Lower lobe of right lung (tissue), 2 donors: ENCODE data around the gene TMEM131. TPM values are rescaled to one million over a fixed set of nuclear protein-coding genes. Genes with fewer than 3 reads are reported as not detected.

Experiments used
- ATAC-seq, 2 donors: fragments of 200-7000 bp; cut with Tn5 transposase; one replicate each; pipeline ENCODE4 v1.9.1; 2020 to 2022; ENCODE audit warnings: mild to moderate bottlenecking in 2 of 2, moderate library complexity in 2 of 2
- DNase-seq: peaks from one replicate; pipeline ENCODE4 v3.0.0-alpha.2; 2020
- H3K27ac ChIP-seq: fragments of 200-600 bp; one replicate; pipeline ENCODE4 v1.8.0; 2022
- H3K27me3 ChIP-seq: fragments of 200-600 bp; one replicate; pipeline ENCODE4 v1.8.0; 2022; ENCODE audit warnings: low read depth
- H3K36me3 ChIP-seq: fragments of 200-600 bp; one replicate; pipeline ENCODE4 v1.8.0; 2022; ENCODE audit warnings: mild to moderate bottlenecking
- H3K4me1 ChIP-seq: fragments of 200-600 bp; one replicate; pipeline ENCODE4 v1.8.0; 2022
- H3K4me3 ChIP-seq: fragments of 200-600 bp; one replicate; pipeline ENCODE4 v1.8.0; 2022; ENCODE audit warnings: mild to moderate bottlenecking
- H3K9me3 ChIP-seq: fragments of 200-600 bp; one replicate; pipeline ENCODE4 v1.8.0; 2022
- intact Hi-C: fragments of 100-400 bp; cut with DNase I; formaldehyde crosslinking; loops from one replicate; pipeline ENCODE4 v1.11.0; 2022
- total RNA-seq: library from RNA; stranded (reverse); fragmentation: NEBNext Ultra II Directional; extraction: Animal tissue kit (Norgen Biotek cat#: 25700); gene quantifications from one replicate; pipeline ENCODE4 v1.2.1, GENCODE V29; 2021
- TF ChIP-seq, protein P1 (sequence below): fragments of 200-600 bp; IDR thresholded peaks from one replicate; pipeline ENCODE4 v1.8.0; 2022; ENCODE audit warnings: antibody characterized with exemption, mild to moderate bottlenecking
- donor health status: DM: no; HTN: yes; CAD: no; lungs with severe emphysema.

Gene TMEM131
- total RNA-seq, 1 donor from 2014 or later, result 42.2 TPM

DNA sequence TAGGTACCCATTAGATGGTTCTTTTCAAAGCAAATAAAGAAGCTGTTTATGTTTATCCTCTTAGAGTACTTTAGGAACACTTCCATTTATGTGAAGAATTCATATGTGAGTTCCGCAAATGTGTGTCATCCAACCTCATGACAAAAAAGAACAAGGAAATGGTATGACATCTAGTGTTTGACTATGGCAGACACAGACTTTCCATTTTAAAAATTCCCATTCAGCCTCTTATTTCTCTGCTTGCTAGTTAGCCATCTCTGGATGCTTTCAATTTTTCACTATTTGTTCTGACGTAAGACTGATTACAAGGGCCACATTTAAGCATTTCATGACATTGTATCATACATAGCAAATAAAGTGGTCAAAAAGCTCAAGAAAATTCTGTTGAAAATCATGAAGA is 179.3 kb downstream of the TMEM131 start:
- no peaks in the 10 kb centered on the region for H3K9me3 ChIP-seq
- no peak for DNase-seq
- ATAC-seq, result no peak
- H3K4me1 ChIP-seq, result no peaks in the 10 kb centered on the region
- no peaks in the 10 kb centered on the region for H3K27me3 ChIP-seq
- intact Hi-C loops, result no loop called here
- H3K36me3 ChIP-seq, result peaks cover 65% of the 10 kb centered on the region
- no peak overlapping the region for H3K27ac ChIP-seq
- no peak overlapping the region for H3K4me3 ChIP-seq
- TF ChIP-seq, protein P1, sequence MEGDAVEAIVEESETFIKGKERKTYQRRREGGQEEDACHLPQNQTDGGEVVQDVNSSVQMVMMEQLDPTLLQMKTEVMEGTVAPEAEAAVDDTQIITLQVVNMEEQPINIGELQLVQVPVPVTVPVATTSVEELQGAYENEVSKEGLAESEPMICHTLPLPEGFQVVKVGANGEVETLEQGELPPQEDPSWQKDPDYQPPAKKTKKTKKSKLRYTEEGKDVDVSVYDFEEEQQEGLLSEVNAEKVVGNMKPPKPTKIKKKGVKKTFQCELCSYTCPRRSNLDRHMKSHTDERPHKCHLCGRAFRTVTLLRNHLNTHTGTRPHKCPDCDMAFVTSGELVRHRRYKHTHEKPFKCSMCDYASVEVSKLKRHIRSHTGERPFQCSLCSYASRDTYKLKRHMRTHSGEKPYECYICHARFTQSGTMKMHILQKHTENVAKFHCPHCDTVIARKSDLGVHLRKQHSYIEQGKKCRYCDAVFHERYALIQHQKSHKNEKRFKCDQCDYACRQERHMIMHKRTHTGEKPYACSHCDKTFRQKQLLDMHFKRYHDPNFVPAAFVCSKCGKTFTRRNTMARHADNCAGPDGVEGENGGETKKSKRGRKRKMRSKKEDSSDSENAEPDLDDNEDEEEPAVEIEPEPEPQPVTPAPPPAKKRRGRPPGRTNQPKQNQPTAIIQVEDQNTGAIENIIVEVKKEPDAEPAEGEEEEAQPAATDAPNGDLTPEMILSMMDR, result no peak

DNA sequence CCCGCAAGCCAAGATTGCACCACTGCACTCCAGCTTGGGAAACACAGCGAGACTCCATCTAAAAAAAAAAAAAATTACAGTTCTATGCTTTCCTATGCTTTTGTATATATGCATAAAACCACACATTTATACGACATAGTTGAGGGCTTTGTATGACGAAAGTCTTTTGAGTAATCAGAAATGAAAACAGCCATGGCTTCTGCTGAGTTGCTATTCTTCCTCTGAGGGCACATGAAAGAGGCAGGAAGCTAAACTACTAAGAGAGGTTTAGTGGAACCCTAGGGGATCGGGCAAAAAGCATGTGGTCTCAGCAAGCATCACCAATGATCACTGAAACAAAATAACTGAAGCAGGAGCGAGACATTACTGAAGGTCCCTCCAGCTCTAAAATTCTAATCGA is 182.8 kb downstream of the TMEM131 start:
- Histone ChIP-seq H3K4me1 (no peaks in the 10 kb centered on the region), H3K27ac (no peak overlapping the region), H3K27me3 (no peaks in the 10 kb centered on the region), H3K4me3 (no peak overlapping the region), H3K9me3 (no peaks in the 10 kb centered on the region), H3K36me3 (peaks cover 84% of the 10 kb centered on the region)
- TF ChIP-seq, protein P1, result no peak
- DNase-seq, result no peak
- intact Hi-C loops, result no loop called here
- no peak for ATAC-seq

DNA sequence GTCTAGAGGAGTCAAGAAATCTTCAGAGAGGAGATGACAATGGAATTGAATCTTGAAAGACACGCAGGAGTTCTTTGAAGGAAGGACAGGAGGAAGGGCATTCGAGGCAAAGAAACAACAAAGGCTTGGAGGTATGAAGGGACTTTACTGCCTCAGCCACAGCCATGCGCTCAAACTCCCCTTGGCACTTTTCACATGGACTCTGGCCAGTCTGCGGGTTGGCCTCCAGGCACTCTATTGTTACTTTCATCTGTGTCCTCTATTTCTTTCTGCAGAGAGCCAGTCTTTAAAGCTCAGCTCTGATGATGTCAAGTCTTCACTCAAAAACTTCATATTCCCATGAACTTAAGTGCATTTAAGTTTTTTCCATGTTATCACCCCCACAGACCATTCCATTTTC is 186.9 kb downstream of the TMEM131 start:
- Histone ChIP-seq H3K27me3 (no peaks in the 10 kb centered on the region), H3K4me3 (no peak overlapping the region), H3K9me3 (no peaks in the 10 kb centered on the region), H3K27ac (no peak overlapping the region), H3K36me3 (peaks cover 80% of the 10 kb centered on the region), H3K4me1 (no peaks in the 10 kb centered on the region)
- TF ChIP-seq, protein P1, result no peak
- ATAC-seq (no peak), DNase-seq (no peak)
- intact Hi-C loops, result no loop called here

DNA sequence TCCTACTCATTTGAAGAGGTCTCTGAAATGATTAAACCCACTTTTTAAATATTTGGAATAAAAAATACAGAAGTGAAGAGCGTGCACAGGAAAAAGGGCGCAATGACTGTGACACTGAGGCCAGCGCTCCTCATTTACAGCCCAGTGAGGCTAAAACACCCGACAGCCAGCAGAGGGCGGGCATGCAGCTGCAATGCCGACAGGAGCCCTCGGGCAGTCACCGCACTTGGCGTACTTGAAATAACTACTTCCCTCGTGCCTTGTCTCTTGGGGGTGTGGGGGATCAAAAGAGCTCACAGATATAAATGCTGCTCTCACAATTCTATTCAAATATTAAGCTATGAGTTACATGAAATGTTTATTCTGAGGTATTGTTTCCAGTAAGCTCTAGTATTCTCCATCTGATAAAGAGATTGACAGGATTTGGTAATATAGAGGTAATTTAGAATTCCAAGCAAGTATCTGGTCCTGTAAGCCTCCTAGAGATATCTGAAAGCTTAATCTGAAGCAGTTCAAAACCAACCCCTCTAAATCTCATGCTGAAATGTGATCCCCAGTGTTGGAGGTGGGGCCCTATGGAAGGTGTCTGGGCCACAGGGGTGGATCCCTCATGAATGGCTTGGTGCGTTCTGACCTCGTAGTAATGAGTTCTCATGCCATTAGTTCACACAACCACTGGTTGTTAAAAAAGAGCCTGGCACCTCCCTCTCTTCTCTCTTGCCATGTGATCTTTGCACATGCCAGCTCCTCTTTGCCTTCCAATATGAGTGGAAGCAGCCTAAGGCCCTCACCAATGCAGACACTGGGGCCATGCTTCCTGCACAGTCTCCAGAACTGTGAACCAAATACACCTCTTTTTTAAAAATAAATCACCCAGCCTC is 188.8 kb downstream of the TMEM131 start:
- Histone ChIP-seq H3K27ac (no peak overlapping the region), H3K9me3 (no peaks in the 10 kb centered on the region), H3K27me3 (no peaks in the 10 kb centered on the region), H3K4me1 (no peaks in the 10 kb centered on the region), H3K36me3 (peaks cover 78% of the 10 kb centered on the region), H3K4me3 (no peak overlapping the region)
- ATAC-seq (peak; percentile 94 to 97), DNase-seq (peak; percentile 90)
- intact Hi-C loops, result no loop called here
- TF ChIP-seq, protein P1, result peak; percentile 96

DNA sequence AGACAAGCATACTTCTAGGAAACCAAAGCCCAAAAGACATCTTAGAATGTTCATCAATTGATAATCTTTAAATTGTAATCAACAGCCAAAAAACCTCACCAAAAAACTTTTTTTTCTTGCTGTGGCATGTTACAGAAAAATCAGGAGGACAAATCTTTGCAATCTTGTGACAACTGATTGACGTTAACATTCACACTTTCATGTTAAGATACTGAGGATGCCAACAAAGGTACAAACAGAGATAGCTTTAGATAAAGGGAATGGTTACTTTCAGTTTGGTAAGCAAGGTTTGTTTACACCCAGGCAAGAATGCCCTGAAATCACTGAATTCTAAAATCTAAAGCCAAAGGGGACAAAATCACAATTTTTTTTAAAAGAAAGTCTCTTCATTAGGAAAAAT is 190.0 kb downstream of the TMEM131 start:
- intact Hi-C loops, result no loop called here
- Histone ChIP-seq H3K36me3 (peaks cover 78% of the 10 kb centered on the region), H3K4me1 (no peaks in the 10 kb centered on the region), H3K27me3 (no peaks in the 10 kb centered on the region), H3K4me3 (no peak overlapping the region), H3K9me3 (no peaks in the 10 kb centered on the region), H3K27ac (no peak overlapping the region)
- TF ChIP-seq, protein P1, result no peak
- ATAC-seq (no peak), DNase-seq (no peak)
